CD4-positive, alpha-beta T cell (primary cell): ENCODE measurements around the gene ISM2. TPM values are rescaled to one million over a fixed set of nuclear protein-coding genes. Genes with fewer than 3 reads are reported as not detected.
"Not testable (repeated sequence)": the region's sequence is repeated elsewhere in the genome, so short reads cannot be mapped to it uniquely, and the experiment has no call there.

ENCODE experiments used
- ATAC-seq: fragments of 200-7000 bp; cut with Tn5 transposase; one replicate; pipeline ENCODE4 v1.10.0; 2022; ENCODE audit warnings: mild to moderate bottlenecking; ENCODE audit not compliant: poor library complexity
- CTCF ChIA-PET: fragments of 350-600 bp; sonication (Branson Sonifier 250); formaldehyde crosslinking; loops from one replicate; lab custom pipeline; 2021; ENCODE audit warnings: antibody characterized with exemption, inconsistent platforms; lab: Charles Lee
- POLR2A ChIA-PET: fragments of 350-600 bp; sonication (Branson Sonifier 250); formaldehyde crosslinking; loops from one replicate; lab custom pipeline; 2021; ENCODE audit warnings: antibody characterized with exemption, inconsistent platforms; lab: Charles Lee
- DNase-seq, 14 experiments: peaks; one replicate each; pipeline ENCODE4 v3.0.0-alpha.2; 2013 to 2020; ENCODE audit warnings: mixed read lengths in 2 of 14
- H3K27ac ChIP-seq, 2 donors: one replicate each; pipeline versions ENCODE4 v1.5.1 to v1.7.0; 2013; ENCODE audit warnings: low read length in 2 of 2, low read depth in 1 of 2, mild to moderate bottlenecking in 1 of 2
- H3K27me3 ChIP-seq, 2 experiments: 1 replicate in 1 of 2; 2 replicates in 1 of 2; pipeline versions ENCODE4 v1.6.1 to v1.7.0; 2013; ENCODE audit warnings: low read length in 2 of 2, control low read depth in 1 of 2, mild to moderate bottlenecking in 1 of 2, moderate library complexity in 1 of 2; ENCODE audit not compliant: insufficient read depth in 2 of 2, control insufficient read depth in 1 of 2
- H3K36me3 ChIP-seq: one replicate; pipeline ENCODE4 v1.6.1; 2013; ENCODE audit warnings: low read length, control low read depth; ENCODE audit not compliant: insufficient read depth
- H3K4me1 ChIP-seq: one replicate; pipeline ENCODE4 v1.6.1; 2013; ENCODE audit warnings: low read length, control low read depth; ENCODE audit not compliant: insufficient read depth
- H3K4me3 ChIP-seq: one replicate; pipeline ENCODE4 v1.5.1; 2013; ENCODE audit warnings: mild to moderate bottlenecking, low read length, moderate library complexity
- H3K9me3 ChIP-seq, 2 experiments: 1 replicate in 1 of 2; 2 replicates in 1 of 2; pipeline versions ENCODE4 v1.6.1 to v1.7.0; 2013; ENCODE audit warnings: low read length in 2 of 2, mild to moderate bottlenecking in 2 of 2, control low read depth in 1 of 2, moderate library complexity in 1 of 2; ENCODE audit not compliant: control insufficient read depth in 1 of 2, insufficient read depth in 1 of 2
- H3K27ac Mint-ChIP-seq: one replicate; pipeline ENCODE4 v1.8.0; 2020; ENCODE audit warnings: mixed read lengths
- H3K27me3 Mint-ChIP-seq: one replicate; pipeline ENCODE4 v1.8.0; 2021; ENCODE audit warnings: mixed read lengths
- H3K36me3 Mint-ChIP-seq: one replicate; pipeline ENCODE4 v1.8.0; 2021; ENCODE audit warnings: low read depth, mixed read lengths
- H3K4me1 Mint-ChIP-seq: one replicate; pipeline ENCODE4 v1.8.0; 2021; ENCODE audit warnings: low read depth, mixed read lengths
- H3K4me3 Mint-ChIP-seq: one replicate; pipeline ENCODE4 v1.8.0; 2020; ENCODE audit warnings: mild to moderate bottlenecking, mixed read lengths
- H3K9me3 Mint-ChIP-seq: one replicate; pipeline ENCODE4 v1.8.0; 2020; ENCODE audit warnings: mixed read lengths
- CTCF ChIP-seq: fragments of 200-600 bp; IDR thresholded peaks from one replicate; pipeline ENCODE4 v1.8.0; 2022; ENCODE audit warnings: antibody characterized with exemption, mild to moderate bottlenecking
- intact Hi-C, 2 experiments: fragments of 100-400 bp; cut with DNase I in 1 of 2; cut with micrococcal nuclease in 1 of 2; formaldehyde crosslinking; loops; one replicate each; pipeline versions ENCODE4 v1.15.1 to v1.9.0; 2023 to 2025; cut with DNase I, micrococcal nuclease
- polyA plus RNA-seq, 2 donors: library from polyadenylated mRNA; unstranded; fragments of 120-200 nt; gene quantifications; one replicate each; pipeline ENCODE4 v1.2.1, GENCODE V29; 2013
- total RNA-seq, 174 experiments: library from RNA in 2 of 174; stranded (reverse) in 2 of 174; gene quantifications; one replicate each; pipeline ENCODE4 v1.2.3 and lab custom pipeline; 2021 to 2026

Gene ISM2
- total RNA-seq (not detected), total RNA-seq (lab: John Stamatoyannopoulos, UW) (0 to 0.84 (median 0) reads per million in 172 experiments)
- polyA plus RNA-seq (2013, experiment 1 of 2), result not detected
- 0.05 TPM for polyA plus RNA-seq (2013, experiment 2 of 2)

GRCh38 chr14:77498120-77498979 lies at the start of gene ISM2:
Gene ISM2, minus strand, starts transcription at chr14:77498816. Its CDS starts 23 bp downstream, at chr14:77498793.
- peak within 1 kb of the TSS; percentile 29 for H3K4me3 ChIP-seq
- POLR2A ChIA-PET, result no interaction called here

GRCh38 chr14:77547512-77548180 lies 49.0 kb upstream of the ISM2 start:
- CTCF ChIA-PET, result no interaction called here
- no peak for ATAC-seq

More at GRCh38 chr14:77498120-77498979, at the start of gene ISM2:
- CTCF ChIA-PET, result no interaction called here
- Mint-ChIP-seq H3K27ac (no peak within 1 kb of the TSS), H3K9me3 (peaks cover 4% of the 10 kb centered on the region), H3K4me1 (peaks cover 4% of the 10 kb centered on the region), H3K4me3 (peak within 1 kb of the TSS; percentile 73), H3K36me3 (no peaks in the 10 kb centered on the region), H3K27me3 (peaks cover 45% of the 10 kb centered on the region)
- no peak for TF ChIP-seq CTCF
- Histone ChIP-seq H3K4me1 (peaks cover 11% of the 10 kb centered on the region), H3K27ac (no peak within 1 kb of the TSS), H3K36me3 (no peaks in the 10 kb centered on the region), H3K9me3 (peaks cover 2 to 5% of the 10 kb centered on the region in 2 experiments), H3K27me3 (peaks cover 21 to 24% of the 10 kb centered on the region in 2 experiments)
- intact Hi-C loops, result no loop called here
- DNase-seq, result peak in 13 of 14 experiments; percentile 7 to 59 (median 19)
- ATAC-seq, result peak; percentile 77

DNA sequence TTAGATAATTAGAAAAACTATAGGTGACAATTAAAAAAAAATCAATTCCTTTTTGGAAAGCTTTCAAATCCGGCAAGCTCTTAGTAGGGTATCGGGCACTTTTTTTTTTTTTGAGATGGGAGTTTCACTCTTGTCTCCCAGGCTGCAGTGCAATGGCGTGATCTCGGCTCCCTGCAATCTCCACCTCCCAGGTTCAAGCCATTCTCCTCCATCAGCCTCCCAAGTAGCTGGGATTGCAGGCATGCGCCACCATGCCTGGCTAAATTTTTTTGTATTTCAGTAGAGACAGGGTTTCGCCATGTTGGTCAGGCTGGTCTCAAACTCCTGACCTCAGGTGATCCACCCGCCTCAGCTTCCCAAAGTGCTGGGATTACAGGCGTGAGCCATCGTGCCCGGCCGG lies 46.6 kb upstream of the ISM2 start:
- H3K36me3 Mint-ChIP-seq, result peaks cover 62% of the 10 kb centered on the region
- H3K4me3 ChIP-seq, POLR2A ChIA-PET, CTCF ChIA-PET, H3K4me3 Mint-ChIP-seq, H3K27ac ChIP-seq, ATAC-seq, H3K27me3 ChIP-seq, H3K4me1 Mint-ChIP-seq, H3K27ac Mint-ChIP-seq, H3K9me3 ChIP-seq, H3K4me1 ChIP-seq, intact Hi-C loops, DNase-seq, H3K9me3 Mint-ChIP-seq, H3K27me3 Mint-ChIP-seq: not testable (repeated sequence)
- H3K36me3 ChIP-seq, result peaks cover 50% of the 10 kb centered on the region

More at GRCh38 chr14:77547512-77548180, 49.0 kb upstream of the ISM2 start:
- H3K4me3 Mint-ChIP-seq, result no peak overlapping the region
- no peaks in the 10 kb centered on the region for H3K9me3 Mint-ChIP-seq
- H3K27me3 ChIP-seq, result no peaks in the 10 kb centered on the region
- POLR2A ChIA-PET, result no interaction called here
- DNase-seq, result no peak
- H3K36me3 ChIP-seq, result peaks cover 59% of the 10 kb centered on the region
- H3K4me1 ChIP-seq, result no peaks in the 10 kb centered on the region
- no peak for TF ChIP-seq CTCF
- no peaks in the 10 kb centered on the region for H3K27me3 Mint-ChIP-seq
- H3K9me3 ChIP-seq, result no peaks in the 10 kb centered on the region
- H3K4me1 Mint-ChIP-seq, result peaks cover 2% of the 10 kb centered on the region
- intact Hi-C loops, result no loop called here
- peaks cover 78% of the 10 kb centered on the region for H3K36me3 Mint-ChIP-seq
- H3K27ac ChIP-seq, result no peak overlapping the region
- no peak overlapping the region for H3K4me3 ChIP-seq
- H3K27ac Mint-ChIP-seq, result no peak overlapping the region
